Brain microvascular endothelial cell (primary cell): ENCODE measurements around the gene GYPA.
"Not testable (repeated sequence)": the region's sequence is repeated elsewhere in the genome, so short reads cannot be mapped to it uniquely, and the experiment has no call there.

Experiments
- DNase-seq: peaks from one replicate; pipeline ENCODE4 v3.0.0-alpha.2; 2020
- H3K27ac ChIP-seq: fragments of 250-450 bp; sonication (Bioruptor Pico); 2 replicates; pipeline ENCODE4 v1.5.1; 2020; ENCODE audit warnings: mild to moderate bottlenecking, moderate library complexity
- H3K27me3 ChIP-seq: fragments of 250-450 bp; sonication (Bioruptor Pico); replicated peaks from 2 replicates; pipeline ENCODE4 v1.5.1; 2020; ENCODE audit warnings: mild to moderate bottlenecking
- H3K36me3 ChIP-seq: fragments of 250-450 bp; sonication (Bioruptor Pico); replicated peaks from 2 replicates; pipeline ENCODE4 v1.5.1; 2020; ENCODE audit warnings: mild to moderate bottlenecking
- H3K4me3 ChIP-seq: 2 replicates; pipeline ENCODE4 v1.5.1; 2011; ENCODE audit warnings: low read depth, mild to moderate bottlenecking, control low read depth, low read length, moderate library complexity
- in situ Hi-C: cut with HindIII; loops from 2 replicates; pipeline ENCODE4 v1.10.0; 2017; ENCODE audit warnings: low sequenced_read_pairs, low pct_ligation_motif_present
- TF ChIP-seq, protein P1 (sequence below): IDR thresholded peaks from 2 replicates; pipeline ENCODE4 v1.5.1; 2011; ENCODE audit warnings: low read depth, mild to moderate bottlenecking, moderate library complexity, low read length, control low read depth, inconsistent platforms; ENCODE audit errors: missing control alignments

Gene GYPA

DNA sequence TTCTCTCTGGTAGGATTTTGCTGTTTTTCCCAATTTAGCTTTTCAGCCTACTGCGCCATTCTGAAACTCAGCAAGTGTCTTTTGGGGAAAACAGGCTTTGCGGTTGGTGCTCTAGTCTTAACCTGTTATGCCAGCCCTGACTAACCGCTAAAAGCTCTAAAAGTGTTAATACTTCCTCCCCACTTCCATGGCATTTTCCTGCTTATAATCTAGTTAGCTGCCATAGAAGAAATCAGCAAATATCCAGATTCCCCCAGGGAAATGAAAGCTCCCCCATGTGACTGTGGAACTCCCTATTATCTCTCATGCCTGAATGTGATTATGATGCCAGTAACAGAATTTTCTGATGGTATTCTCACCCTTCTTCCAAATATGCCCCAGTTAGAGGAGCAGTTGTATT, 28.7 kb upstream of the GYPA start:
- in situ Hi-C loops = no loop called here
- no peak overlapping the region for H3K27ac ChIP-seq
- DNase-seq = no peak
- H3K36me3 ChIP-seq = no peaks in the 10 kb centered on the region
- no peak overlapping the region for H3K4me3 ChIP-seq
- TF ChIP-seq, protein P1, sequence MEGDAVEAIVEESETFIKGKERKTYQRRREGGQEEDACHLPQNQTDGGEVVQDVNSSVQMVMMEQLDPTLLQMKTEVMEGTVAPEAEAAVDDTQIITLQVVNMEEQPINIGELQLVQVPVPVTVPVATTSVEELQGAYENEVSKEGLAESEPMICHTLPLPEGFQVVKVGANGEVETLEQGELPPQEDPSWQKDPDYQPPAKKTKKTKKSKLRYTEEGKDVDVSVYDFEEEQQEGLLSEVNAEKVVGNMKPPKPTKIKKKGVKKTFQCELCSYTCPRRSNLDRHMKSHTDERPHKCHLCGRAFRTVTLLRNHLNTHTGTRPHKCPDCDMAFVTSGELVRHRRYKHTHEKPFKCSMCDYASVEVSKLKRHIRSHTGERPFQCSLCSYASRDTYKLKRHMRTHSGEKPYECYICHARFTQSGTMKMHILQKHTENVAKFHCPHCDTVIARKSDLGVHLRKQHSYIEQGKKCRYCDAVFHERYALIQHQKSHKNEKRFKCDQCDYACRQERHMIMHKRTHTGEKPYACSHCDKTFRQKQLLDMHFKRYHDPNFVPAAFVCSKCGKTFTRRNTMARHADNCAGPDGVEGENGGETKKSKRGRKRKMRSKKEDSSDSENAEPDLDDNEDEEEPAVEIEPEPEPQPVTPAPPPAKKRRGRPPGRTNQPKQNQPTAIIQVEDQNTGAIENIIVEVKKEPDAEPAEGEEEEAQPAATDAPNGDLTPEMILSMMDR = no peak
- H3K27me3 ChIP-seq = no peaks in the 10 kb centered on the region

DNA sequence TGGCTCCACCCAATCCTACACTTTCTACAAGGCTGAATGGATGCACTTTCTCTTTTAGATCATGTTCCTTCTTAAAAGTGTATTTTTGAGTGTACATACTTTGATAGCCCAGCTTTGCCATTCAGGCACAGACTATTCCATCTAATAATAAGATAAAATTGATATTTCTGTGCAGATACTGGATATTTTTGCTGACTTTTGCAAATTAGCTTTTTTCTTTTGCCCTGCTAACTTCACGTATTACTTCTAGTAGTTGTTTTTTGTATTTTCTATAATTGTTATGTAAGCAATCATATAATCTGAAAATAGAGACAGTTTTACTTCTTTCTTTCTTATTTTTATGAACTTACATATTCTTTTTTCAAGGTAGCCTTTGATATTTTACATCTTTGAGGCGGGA, 13.5 kb upstream of the GYPA start:
- Histone ChIP-seq H3K27ac (no peak overlapping the region), H3K27me3 (no peaks in the 10 kb centered on the region), H3K4me3 (no peak overlapping the region), H3K36me3 (no peaks in the 10 kb centered on the region)
- no peak for DNase-seq
- TF ChIP-seq, protein P1 = no peak
- in situ Hi-C loops = no loop called here

DNA sequence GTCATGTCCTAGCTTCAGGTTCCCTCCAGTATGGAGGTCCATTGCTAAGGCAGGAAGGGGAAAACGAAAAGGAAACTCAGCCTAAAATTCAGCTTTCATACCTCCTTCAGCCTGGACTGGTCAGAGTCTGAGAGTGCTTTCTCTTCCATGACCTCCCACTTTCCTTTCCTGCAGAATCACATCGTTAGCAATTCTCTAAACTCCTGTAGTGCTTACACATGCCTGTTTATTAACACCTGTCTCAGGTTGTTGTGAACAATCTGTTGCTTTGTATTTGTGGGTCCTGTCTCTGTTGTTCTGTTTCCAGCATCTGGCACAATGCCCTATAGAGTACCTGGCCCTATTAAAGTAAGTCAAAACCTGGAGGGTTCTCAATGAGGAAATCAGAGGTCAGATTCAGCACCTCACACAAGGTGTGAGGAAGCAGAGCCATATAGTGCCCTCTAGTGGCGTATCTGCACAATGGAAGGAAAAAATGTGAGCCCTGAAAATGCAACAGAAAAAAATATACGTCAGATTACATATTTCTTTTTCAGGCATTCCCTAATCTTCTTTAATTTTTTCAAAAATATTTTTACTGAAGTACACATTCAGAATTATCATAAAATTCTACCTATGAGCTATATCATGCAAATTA, 2.3 kb upstream of the GYPA start:
- H3K27me3 ChIP-seq, H3K27ac ChIP-seq, H3K4me3 ChIP-seq, in situ Hi-C loops, H3K36me3 ChIP-seq: not testable (repeated sequence)
- peak; percentile 1 for DNase-seq
- TF ChIP-seq, protein P1 = peak; percentile 71

DNA sequence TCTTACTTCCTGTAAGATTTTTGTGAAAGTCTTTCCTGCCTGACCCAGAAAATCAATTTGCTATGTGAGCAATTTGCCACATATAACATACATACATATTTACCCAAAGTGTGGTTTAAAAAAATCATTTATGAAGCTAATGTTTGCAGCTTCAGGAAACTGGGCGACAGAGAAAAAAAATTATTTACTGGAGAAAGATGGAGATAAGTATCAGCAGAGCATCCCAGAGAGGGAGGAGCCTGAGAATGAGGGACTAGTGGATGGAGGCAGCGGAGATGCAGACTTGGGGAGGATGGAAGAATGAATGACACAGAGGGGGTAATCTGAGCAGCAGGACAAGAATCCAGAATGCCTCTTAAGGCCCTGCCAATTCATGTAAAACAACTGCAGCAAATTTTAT, 975 bp upstream of the GYPA start:
- TF ChIP-seq, protein P1 = no peak
- H3K27ac ChIP-seq = no peak overlapping the region
- H3K4me3 ChIP-seq = no peak overlapping the region
- H3K36me3 ChIP-seq = no peaks in the 10 kb centered on the region
- in situ Hi-C loops = no loop called here
- H3K27me3 ChIP-seq = no peaks in the 10 kb centered on the region
- DNase-seq = no peak

DNA sequence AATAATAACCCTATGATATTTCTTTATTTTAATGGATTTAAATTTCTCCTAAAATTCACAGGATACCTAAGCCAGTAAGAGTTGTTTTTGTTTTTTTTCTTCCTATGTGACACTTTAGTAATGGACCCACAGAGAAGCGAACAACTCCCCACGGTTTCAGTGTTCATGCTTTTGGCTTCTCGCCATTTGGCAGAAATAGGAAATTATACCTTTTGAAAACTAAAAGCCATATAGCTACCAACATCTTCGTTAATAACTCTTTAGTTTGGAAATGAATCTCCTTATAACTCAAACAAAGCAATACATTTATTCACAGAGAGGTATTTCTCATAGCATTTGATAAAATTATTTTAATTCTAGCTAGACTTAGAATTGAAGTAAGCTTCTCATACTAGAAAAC, 527 bp downstream of the GYPA start:
- H3K27ac ChIP-seq, H3K27me3 ChIP-seq, in situ Hi-C loops, H3K4me3 ChIP-seq, H3K36me3 ChIP-seq, DNase-seq: not testable (repeated sequence)

DNA sequence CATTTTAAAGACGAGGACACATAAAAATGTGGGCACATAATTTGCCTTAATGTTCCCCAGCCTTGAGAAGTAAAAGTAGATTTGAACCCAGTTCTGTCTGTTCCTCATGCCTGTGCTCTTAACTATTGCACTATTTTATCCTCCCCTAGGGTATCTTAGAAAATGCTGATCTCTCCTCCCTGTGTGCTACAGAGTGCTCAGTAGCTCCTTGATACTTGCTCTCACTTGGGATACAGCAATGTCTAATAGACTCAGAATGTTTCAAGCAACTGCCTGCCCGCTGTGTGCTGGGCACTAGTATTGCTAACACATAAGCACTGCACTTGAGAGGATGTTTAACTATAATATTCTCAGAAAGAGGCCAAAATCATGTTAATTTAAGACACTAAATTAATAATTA, 971 bp downstream of the GYPA start:
- H3K27ac ChIP-seq, DNase-seq, H3K27me3 ChIP-seq, H3K4me3 ChIP-seq, H3K36me3 ChIP-seq, in situ Hi-C loops: not testable (repeated sequence)

DNA sequence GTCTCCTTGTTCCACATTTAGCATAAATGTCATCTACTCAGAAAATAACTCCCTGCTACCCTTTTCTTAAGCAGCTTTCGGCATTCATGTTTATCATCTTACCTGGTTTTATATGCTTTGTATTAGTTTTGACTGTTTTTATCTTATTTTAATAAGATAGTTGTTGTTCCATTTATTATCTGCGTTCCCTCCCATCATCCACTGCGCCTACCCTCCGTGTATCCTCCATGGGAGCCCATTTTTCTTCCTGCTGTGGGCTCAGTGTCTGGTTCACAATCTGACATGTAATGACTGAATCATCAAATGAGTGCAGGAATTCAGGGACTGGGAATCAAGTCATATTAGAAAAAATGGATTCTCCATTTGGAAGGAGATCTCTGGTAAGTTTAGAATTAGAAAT, 2.3 kb downstream of the GYPA start:
- DNase-seq, H3K27me3 ChIP-seq, H3K36me3 ChIP-seq, H3K27ac ChIP-seq, H3K4me3 ChIP-seq, in situ Hi-C loops: not testable (repeated sequence)

DNA sequence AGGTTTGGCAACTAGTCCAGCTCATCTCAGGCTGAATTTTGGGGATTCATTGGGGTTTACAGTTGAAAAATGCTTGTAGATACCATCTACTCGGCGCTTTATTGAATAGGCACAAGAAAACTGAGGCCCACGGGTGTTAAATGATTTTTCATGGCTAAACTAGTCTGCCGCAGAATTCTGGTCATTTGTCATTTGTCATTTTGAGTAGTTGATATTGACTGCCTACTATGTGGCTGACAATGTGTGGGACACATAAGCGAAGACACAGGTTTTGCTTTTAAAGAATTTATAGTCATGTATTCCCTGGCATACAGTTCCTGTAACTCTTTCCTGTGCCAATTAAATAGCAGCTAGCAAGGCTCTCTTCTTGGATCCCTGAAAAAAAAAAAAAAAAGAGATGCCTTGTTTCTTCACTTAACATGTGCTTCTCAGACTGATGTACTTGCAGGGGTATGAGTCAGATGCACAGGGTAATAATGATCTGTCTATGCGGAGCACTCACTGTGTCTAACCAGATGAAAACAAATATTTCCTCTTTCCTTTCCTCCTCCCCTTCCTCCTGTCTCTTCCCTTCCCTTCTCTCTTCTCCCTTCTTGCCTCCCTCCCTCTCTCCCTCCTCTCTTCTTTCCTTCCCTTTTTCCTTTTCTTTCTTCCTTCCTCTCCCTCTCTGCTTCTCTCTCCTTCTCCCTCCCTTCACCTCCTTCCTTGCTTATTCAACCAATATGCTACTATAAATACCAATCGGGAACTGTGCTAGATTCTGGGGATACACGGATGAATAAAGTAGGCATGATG, 3.2 kb downstream of the GYPA start:
- H3K36me3 ChIP-seq, H3K4me3 ChIP-seq, H3K27me3 ChIP-seq, H3K27ac ChIP-seq, in situ Hi-C loops: not testable (repeated sequence)
- DNase-seq = peak; percentile 14

DNA sequence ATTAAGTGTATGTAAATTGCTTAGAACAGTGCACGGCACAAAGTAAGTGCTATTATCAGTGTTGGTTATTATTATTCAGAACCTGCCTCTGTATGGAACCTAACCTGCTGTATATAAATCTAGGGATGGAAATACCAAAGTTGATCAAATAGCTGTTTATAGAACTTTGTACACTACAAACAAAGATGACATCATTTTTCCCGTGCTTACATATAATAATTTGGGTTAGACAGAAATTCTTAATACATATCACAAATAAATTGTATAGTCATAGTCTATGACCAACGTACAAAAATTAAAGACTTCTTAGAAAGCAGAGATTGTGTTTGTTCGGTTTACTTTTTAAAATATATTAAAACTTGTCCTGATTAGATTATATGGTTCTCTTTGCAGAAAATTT, 4.3 kb downstream of the GYPA start:
- H3K4me3 ChIP-seq, in situ Hi-C loops, H3K27me3 ChIP-seq, H3K27ac ChIP-seq, DNase-seq, H3K36me3 ChIP-seq: not testable (repeated sequence)

DNA sequence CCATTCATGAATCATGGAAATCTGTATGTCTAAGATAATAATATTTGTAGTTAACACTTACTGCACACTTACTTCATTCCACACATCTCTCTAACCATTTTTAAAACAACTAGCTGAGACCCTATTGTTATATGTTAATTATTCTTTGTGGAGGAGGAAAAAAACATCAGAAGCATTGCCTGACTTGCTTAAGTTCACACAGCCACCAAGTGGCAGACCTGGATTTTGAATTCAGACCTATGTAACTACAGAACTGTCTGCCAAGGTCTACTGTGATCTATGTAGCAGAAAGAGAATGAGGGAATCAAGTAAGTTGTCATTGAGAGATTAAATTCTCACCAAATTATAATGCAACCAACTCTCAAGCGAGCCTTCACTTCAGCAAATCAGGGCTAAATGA, 10.4 kb downstream of the GYPA start:
- H3K36me3 ChIP-seq, DNase-seq, H3K4me3 ChIP-seq, H3K27me3 ChIP-seq, in situ Hi-C loops, H3K27ac ChIP-seq: not testable (repeated sequence)
